Activated T-cell treated with anti-CD3 and anti-CD28 coated beads for 4 hours (primary cell): ENCODE data around the gene PCMTD2.
"Not testable (repeated sequence)": the region's sequence is repeated elsewhere in the genome, so short reads cannot be mapped to it uniquely, and the experiment has no call there.

Experiments used
- DNase-seq: peaks from one replicate; pipeline ENCODE4 v3.0.0-alpha.2; 2020

The PCMTD2 gene

GRCh38 chr20:64313761-64314160 is 58.2 kb downstream of the PCMTD2 start:
- not testable (repeated sequence) for DNase-seq

DNA sequence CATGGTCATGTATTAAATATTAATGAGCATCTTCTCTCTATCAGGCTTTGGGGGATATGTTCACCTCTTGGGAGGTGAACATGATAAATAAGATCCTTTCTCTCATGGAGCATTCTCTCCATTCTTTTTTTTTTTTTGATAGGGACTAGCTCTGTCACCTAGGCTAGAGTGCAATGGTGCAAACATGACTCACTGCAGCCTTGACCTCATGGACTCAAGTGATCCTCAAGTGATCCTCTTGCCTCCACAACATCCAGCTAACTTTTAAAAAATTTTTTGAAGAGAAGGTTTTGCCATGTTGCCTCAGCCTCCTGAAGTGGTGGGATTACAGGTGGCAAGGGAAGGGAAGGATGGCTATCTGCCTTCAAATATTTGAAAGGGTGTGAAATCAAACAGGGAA is 59.8 kb downstream of the PCMTD2 start:
- DNase-seq: not testable (repeated sequence)

DNA sequence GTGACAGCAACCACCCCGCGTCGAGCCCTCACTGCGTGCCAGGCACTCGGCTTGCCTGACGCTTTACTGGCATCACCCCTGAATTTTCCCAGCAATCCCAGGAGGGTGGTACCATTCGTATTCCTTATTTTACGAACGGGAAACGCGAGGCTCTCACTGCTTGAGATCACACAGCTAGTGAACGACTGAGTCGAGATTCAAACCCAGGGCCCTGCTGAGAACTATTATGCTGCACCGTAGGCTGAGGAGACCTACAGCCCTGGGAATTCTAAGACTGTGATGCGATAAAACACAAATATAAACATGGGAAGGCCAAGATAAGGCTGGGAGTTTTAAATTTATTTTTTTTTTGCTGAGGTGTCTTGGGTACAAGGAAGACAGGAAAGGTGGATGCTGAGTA is 60.3 kb downstream of the PCMTD2 start:
- not testable (repeated sequence) for DNase-seq

DNA sequence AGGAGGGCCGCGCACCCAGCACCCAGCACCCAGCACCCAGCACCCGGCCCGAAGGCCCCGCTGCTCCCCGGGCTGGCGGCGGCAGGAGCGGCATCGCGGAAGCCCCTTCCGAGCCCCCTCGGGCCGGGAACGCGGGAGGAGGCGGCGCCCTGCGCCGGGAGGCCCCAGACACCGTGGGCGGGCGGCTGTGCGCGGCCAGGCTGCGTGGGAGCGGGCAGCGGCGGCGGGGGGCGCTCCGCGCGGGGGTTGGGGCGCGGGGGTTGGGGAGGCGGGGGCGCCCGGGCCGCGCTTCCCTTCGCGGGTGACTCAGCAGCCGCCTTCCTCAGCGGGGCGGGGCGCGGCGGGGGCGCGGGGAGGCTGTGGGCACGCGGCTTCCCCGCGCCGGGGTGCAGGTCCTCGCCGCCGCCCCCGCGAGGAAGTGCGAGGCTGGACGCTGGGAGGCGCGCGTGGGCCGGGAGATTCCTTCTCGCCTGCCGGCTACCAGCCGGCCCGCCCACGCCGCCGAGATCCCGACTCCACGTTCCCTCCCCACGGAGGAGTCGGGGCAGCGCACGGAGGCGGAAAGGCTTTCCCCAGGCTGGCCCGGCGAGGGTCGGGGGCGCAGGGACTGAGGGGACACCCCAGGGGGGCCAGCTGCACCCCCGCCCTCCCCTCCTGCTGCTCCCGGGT is 61.0 kb downstream of the PCMTD2 start:
- peak; percentile 65 for DNase-seq

DNA sequence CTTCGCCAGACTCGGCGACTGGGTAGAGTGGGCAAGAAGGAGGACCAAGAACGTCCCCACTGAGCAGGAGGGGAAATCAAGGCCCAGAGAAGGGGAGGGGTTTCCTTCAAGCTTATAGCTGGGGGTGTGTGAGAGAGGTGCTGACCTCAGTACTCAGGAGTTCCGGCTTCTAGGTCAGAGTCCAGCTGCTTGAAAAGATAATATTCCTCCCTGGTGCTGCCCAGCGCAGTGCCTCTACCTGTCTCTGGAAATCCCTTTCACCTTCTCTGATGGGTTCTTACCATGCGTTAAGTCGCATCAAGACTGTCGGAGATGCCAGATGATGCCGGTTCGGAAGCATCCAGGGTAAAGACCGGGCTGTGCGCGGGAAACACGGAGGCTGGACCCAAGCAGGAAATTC is 61.8 kb downstream of the PCMTD2 start:
- DNase-seq: not testable (repeated sequence)

GRCh38 chr20:64318056-64318455 is 62.5 kb downstream of the PCMTD2 start:
- DNase-seq: not testable (repeated sequence)

DNA sequence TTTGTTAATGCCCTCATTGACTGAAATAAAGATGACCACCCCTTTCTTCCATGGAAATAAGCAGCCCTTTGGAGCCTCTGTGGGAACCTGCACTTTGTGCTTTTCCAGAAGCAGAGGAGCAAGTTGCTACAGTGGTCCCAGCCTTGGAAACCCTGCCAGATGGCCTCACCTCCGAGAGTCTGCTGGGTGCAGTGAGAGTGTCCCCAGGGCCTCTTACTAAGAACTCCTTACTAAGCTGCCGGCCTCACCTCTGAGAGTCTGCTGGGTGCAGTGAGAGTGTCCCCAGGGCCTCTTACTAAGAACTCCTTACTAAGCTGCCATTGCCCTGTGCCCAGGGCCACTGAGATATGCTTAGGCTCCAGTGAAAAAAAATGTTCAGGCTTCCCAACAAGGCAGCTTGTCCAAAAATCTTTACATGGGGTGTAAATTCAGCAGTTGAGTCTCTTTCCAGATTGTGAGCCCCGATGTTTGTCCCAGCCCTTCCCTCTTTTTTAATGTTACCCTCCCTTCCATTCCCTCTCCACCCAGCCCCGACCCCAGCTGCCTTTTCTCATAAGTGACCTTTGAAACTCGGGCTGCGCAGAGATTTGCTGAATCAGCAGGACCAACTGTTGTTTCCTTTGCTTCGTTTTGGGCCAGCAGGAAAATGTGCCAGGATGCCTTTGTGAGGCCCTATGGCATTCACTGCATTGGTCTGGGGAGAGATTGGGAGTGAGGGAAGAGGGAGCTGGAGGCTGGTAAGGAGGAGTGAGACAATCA is 66.7 kb downstream of the PCMTD2 start:
- not testable (repeated sequence) for DNase-seq
